Limb (tissue), 2 donors: ENCODE measurements around the gene H1-8.
"Not testable (repeated sequence)": the region's sequence is repeated elsewhere in the genome, so short reads cannot be mapped to it uniquely, and the experiment has no call there.

ENCODE experiments used
- DNase-seq, 2 donors: peaks; one replicate each; pipeline ENCODE4 v3.0.0-alpha.2; 2016; ENCODE audit errors: extremely low spot score in 2 of 2

H1-8 gene, protein sequence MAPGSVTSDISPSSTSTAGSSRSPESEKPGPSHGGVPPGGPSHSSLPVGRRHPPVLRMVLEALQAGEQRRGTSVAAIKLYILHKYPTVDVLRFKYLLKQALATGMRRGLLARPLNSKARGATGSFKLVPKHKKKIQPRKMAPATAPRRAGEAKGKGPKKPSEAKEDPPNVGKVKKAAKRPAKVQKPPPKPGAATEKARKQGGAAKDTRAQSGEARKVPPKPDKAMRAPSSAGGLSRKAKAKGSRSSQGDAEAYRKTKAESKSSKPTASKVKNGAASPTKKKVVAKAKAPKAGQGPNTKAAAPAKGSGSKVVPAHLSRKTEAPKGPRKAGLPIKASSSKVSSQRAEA

DNA sequence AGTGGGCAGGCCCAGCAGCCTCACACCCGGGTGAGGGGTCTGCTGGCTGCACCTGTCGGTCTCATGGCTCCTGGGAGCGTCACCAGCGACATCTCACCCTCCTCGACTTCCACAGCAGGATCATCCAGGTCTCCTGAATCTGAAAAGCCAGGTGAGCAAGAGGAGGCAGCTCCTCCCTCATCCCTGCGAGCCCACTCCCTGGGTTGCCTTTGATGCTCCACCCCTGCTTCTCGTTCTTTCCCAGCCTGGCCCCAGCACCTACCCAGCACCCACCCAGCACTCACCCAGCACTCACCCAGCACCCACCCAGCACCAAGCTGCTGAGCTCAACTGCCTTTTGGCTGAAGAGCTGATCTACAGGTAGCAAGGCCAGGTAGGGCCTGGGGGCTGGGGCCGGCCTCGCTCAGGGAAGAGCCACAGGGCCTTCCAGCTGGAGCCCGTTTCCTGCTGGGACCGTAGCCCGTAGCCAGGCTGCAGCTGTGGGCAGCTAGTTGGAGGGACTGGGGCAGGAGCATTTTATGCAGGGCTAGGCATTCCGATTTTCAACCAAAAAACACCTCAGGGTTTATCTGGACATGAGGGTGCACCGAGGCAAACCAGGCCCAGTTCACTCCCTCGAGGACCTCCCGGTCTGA is at the start of gene H1-8:
H1-8 (plus strand) TSS at position 20 of the 635 bp plus-strand sequence; CDS start at position 64, 44 bp downstream.
- no peak for DNase-seq

GRCh38 chr3:129493206-129493605 is 49.8 kb upstream of the H1-8 start:
- no peak for DNase-seq

GRCh38 chr3:129494499-129494898 is 48.5 kb upstream of the H1-8 start:
- not testable (repeated sequence) for DNase-seq

DNA sequence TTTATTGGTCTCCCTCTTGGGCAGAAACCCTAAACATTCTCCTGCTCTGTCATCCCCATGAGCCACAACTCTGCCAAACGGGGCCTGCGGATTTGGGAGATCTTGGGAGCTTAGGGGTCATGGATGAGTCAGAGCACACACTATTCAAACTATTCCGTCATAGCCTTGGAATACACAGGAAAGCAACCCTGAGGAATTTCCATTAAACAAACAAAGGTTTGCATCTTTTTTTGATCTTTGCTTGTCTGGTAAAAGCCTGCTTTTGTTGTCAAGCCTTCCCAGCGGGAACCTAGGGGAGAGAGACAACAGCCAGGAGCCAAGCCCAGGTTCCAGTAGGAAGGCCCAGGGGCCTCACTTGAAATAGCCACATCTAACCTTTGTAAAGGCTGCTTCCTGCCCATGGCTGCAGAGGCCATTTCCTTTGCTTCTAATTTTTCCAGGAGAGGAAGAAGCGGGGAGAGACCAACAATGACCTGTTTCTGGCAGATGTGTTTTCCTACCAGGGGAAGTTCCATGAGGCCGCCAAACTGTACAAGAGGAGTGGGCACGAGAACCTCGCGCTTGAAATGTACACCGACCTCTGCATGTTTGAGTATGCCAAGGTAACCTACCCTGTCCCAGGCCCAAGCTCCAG is 47.9 kb upstream of the H1-8 start:
- DNase-seq: not testable (repeated sequence)

DNA sequence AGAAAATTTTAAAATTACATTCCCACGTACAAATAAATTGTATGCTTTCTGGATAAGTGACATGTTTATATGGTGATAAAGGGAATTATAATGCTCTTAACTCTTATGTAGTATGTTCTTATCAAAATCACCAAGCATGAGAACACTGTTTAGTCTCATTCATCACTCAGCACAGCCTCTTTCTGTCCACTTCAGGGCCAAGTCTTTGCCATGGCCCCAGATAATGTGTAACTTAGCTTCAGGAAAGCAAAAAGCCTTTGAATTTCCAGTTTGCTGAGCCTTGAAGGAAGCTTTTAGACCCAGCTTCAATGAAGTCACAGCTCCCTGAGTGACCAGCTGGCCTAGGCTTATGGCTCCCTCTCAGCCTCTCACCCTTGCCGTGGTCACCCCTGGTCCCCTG is 45.1 kb upstream of the H1-8 start:
- DNase-seq: not testable (repeated sequence)

DNA sequence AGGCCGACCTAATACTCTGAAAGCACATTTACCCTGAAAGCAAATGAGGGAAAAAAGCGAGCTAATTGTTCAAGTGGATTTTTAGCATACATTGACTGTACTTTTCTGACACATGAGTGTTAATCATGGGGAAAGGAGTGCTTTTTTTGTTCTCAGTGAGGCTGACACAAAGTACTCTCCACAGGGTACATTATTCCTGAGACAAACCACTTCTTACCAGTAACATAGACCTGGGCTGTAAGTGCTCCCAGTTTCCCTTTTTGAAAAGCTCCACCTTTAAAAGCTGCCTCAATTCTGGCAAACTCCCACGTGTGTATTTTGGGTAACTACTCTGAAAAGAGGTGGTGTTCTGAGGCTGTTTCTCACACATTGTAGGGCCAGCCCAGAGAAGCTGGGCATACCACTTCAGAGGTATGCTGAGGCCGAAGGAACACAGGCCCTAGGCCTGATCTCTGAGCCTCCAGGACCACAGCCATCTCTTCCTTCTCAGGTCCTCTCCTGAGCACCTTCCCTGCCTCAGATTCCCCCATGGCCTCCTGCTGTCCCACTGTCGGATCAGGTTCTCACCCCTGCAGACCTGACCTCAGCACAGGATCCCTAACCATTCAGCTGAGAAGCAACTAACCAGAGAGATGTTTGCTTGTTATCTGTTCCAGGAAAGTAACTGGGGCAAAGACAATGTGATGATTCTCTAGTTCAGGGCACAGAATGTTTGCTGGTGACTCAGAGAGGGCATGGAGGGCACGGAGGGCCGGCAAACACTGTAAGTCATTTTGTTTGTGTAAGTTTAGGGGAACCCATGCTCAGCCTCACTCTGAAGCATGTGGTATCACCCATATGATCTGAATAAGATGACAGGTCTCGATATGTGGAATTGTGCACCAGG is 44.1 kb upstream of the H1-8 start:
- DNase-seq: not testable (repeated sequence)

DNA sequence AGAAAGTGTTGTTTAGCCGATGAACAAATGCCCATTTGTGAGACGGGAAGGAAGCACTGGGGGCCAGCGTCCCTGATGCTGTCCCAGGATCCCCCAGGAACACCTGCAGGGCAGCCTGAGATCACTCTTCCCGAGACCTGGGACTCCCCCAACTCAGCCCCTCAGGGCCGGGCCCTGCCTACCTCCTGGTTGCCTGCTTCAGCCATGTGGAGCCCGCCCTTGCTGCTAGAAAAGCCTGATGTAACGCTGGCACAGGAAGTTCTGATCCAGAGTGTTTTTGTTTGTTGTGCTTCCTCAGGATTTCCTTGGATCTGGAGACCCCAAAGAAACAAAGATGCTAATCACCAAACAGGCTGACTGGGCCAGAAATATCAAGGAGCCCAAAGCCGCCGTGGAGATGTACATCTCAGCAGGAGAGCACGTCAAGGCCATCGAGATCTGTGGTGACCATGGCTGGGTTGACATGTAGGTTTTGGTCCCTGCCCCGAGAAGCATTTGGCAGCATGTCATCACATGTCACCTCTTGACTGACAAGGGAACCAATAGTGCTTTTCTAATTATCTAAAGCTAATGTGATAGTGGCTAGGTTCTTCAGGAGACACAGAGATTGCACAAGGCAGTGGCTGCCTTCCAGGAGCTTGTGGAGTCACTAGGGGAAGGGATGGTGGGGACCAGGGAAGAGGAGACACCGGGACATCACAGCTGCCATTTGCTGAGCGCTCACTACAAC is 43.2 kb upstream of the H1-8 start:
- DNase-seq: not testable (repeated sequence)

DNA sequence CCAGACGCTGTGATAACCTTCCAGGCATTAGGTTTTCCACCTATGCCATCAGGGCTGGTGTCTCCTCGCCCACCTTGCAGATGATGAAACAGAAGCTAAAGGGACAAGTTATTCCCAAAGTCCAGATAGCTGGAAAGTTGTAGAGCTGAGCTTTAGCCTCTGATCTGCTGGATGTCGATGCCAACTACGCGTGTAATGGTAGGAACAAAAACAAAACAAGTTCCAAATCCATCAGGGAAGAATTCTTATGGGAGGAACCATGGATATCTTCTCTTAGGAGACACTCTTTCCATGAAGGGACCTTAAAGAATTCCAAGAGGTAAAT is 42.7 kb upstream of the H1-8 start:
- no peak for DNase-seq

DNA sequence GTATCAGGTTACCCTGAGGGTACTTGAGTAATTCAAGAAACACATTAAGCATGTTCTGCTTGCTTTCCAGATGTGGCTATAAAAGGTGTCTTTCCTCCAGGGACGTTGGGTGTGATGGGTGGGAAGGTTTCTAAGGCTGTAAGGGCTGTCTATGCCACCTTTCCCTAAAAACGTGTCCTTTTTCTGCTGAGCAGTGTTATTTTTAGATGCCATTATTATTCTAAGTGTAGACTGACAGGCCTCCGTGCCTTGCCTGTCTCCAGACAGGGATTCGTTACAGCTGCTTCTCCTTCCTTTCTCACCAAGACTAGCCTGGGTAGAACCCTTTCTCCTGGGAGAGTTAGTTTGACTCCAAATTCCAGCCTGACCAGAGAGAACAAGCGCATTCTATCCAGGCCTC is 41.3 kb upstream of the H1-8 start:
- no peak for DNase-seq

DNA sequence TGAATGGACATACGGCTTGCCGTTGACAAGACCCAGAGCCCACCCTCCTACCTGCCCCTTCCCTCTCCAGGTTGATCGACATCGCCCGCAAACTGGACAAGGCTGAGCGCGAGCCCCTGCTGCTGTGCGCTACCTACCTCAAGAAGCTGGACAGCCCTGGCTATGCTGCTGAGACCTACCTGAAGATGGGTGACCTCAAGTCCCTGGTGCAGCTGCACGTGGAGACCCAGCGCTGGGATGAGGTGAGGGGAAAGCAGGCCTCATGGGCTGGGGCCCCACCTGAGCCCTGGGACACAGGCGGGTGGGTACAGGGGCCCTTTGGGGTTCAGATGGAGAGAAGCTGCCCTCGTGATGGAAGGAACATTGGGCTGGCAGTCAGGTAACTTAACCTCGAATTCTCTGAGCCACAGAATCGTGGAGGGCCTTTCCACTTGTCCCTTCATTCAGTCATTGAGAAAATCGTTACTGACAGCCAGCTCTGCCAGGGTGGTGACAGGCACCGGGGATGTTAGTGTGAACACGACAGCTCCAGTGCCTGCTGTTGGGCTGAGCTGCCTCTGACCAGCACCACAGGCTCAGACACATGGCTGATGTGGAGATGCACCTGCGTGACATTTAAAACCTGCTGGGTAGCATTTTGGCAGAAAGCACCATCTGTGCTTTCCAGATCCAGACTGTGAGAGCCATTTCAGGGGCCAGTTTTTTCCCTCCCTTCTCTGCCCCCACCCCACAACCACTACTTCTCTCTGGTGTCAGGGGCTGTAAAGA is 40.1 kb upstream of the H1-8 start:
- DNase-seq: no peak

- no peak for DNase-seq
These were observed 39.3 kb upstream of the H1-8 start for GRCh38 chr3:129503471-129504291.

DNA sequence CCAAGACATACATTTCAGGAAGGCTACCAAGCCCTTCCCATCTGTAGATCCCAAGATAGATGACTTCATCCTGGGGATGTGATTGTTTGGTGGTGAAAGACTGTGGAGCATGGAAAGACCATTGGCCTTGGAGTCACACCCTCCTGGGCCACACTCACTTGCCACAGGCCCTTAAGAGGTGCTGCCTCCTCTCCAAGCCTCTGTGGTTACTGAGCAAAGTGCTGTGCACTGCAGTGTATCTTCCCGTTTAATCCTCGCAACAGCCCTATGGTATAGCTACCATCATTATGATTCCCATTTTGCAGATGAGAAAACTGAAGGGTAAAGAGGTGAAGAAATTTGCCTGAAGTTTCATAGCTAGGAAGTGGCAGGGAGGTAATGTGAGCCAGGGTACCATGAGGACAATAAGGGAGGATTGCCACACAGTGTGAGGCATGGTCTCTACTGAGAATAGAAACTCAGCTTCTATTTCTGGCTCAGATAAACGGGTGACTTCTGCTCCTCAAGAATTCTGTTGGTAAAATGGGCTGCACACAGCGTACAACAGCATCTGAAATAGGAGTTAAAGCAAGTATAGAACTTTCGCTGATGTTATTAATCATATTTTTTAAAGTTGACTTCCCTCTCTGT is 38.4 kb upstream of the H1-8 start:
- no peak for DNase-seq

DNA sequence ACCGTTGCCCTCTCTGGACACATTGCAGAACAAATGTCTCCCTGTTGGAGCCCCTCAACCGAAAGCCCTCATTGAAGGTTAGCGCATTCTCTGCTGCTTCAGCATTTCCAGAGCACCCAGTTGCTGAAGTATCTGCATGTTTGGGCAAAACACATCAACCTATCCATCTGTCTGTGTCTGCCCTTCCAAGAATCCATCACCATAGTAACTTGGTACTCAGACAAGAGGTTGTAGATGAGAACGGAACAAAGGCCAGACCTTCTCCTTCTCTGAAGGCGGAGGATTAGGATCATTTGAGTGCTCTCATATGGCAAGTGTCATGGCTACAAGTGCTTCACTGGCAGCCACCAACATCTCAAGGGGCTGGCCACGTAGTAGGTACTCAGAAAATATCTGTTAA is 37.6 kb upstream of the H1-8 start:
- DNase-seq: no peak

- DNase-seq: no peak
These were observed 36.7 kb upstream of the H1-8 start for GRCh38 chr3:129506231-129506742.

DNA sequence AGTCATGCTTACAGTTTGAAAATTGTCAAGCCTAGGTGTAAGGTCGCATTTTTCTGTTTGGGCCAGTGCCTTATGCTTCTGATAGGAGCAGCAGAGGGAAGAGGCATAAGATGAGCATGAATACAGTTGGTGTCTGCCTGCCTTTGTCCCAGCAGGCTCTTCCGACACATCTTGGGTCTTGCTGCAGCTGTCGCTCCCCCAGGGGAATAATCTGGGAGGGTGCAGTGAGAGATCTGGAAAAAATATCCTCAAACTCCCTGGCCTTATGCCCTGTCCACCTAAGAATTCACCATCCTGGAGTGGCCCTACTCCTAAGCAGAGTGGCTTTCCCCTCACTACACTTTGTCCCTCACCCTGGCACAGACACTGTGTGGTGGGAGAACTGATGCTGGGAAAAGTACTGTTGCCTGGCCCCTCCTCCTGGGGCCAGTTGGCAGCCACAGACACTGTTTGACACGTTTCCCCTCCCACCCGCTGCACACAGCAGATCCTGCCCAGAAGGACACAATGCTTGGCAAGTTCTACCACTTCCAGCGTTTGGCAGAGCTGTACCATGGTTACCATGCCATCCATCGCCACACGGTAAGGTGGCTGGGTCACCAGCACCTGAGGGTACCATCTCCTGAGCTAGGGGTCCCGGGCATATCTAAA is 35.7 kb upstream of the H1-8 start:
- no peak for DNase-seq

GRCh38 chr3:129512595-129512994 is 30.4 kb upstream of the H1-8 start:
- DNase-seq: no peak

GRCh38 chr3:129513705-129514104 is 29.3 kb upstream of the H1-8 start:
- DNase-seq: no peak

- no peak for DNase-seq
These were observed 28.9 kb upstream of the H1-8 start for GRCh38 chr3:129514110-129514509.
